GM21360 (cell line): ENCODE measurements around the gene SLITRK1.

Experiments used
- ATAC-seq: cut with Tn5 transposase; IDR thresholded peaks from one replicate; pipeline ENCODE4 v1.9.1; 2021; ENCODE audit warnings: mild to moderate bottlenecking, moderate library complexity; ENCODE audit not compliant: unreplicated experiment

Gene SLITRK1, protein sequence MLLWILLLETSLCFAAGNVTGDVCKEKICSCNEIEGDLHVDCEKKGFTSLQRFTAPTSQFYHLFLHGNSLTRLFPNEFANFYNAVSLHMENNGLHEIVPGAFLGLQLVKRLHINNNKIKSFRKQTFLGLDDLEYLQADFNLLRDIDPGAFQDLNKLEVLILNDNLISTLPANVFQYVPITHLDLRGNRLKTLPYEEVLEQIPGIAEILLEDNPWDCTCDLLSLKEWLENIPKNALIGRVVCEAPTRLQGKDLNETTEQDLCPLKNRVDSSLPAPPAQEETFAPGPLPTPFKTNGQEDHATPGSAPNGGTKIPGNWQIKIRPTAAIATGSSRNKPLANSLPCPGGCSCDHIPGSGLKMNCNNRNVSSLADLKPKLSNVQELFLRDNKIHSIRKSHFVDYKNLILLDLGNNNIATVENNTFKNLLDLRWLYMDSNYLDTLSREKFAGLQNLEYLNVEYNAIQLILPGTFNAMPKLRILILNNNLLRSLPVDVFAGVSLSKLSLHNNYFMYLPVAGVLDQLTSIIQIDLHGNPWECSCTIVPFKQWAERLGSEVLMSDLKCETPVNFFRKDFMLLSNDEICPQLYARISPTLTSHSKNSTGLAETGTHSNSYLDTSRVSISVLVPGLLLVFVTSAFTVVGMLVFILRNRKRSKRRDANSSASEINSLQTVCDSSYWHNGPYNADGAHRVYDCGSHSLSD

DNA sequence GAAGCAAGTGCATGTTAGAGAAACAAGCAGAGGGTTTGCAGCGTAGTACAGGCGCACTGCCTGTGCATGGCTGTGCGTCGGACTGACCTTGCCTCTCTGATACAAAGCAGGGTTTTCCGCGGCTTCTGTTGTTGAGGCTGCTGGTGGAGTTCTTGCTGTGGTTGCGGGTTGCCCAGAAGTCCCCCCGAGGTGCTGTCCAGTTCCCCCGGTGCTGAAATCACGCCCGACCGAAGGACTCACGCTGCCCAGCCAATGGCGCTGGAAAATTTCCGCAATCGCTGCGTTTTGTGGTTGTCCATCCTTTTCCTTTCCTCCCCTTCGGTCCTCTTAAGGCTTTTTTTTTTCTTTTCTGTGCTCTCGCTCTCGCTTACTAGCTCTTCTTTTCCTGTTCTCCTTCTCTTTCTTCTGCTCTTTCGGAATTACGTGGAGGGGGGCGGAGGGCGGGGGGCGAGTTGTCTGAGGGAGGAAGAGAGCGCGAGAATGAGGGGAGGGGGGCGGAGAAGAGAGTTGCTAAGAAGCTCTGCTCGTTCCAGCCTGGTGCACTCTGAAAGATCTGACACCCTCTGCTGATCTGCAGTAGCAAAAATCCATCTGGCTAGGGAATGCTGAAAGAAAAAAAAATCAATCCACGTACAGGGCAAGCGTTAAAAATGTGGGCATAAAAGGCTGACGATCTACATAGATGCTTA is at the start of gene SLITRK1:
Gene SLITRK1, minus strand, starts transcription at position 558 of the 689 bp plus-strand sequence. CDS start 967 bp downstream, outside the sequence.
- no peak for ATAC-seq

DNA sequence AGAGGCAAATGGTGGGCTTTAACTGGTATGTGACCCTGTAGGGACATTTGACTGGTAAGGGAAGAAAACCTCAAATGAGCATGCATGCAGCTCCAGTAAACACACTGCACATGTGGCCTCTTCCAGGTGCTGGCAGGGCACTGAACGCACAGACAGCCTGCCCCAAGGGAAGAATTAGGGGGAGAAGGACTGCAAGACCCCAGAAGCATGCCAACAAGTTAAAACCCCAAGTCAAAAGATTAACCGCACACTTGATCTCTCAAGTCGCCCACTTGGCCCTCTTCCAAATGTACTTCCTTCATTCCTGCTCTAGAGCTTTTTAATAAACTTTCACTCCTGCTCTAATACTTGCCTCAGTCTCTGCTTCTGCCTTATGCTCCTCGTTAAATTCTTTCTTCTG is 46.9 kb upstream of the SLITRK1 start:
- ATAC-seq = no peak

DNA sequence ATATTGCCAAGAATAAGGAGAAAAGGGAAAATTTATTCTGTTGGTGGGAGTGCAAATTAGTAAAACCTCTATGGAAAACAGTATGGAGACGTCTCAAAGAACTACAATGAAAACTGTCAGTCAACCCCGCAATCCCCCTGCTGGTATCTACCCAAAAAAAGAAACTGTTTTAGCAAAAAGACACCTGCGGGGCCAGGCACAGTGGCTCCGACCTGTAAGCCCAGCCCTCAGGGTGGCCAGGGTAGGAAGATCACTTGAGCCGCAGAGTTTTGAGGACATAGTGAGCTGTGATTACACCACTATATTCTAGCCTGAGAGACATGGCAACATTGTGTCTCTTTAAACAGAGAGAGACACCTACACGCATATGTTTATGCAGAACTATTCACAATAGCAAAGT is 37.5 kb upstream of the SLITRK1 start:
- no peak for ATAC-seq

DNA sequence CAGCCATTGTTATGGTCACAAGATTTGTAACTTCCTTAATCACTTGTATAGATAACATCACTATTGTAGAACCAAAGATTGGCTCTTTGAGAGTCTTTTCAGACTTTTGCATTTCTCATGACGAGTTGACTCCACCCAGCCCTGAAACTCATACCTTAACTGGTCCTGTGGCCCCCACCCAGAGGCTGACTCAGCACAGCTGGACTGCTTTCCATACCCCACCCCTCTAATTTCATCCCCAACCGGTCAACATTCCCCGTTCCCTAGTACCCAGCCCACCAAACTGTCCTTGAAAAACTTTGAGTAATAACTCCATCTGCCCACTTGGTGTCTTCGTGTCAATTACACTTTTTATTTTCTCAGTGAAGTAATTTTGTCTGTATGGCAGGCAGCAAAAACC is 32.1 kb upstream of the SLITRK1 start:
- no peak for ATAC-seq

DNA sequence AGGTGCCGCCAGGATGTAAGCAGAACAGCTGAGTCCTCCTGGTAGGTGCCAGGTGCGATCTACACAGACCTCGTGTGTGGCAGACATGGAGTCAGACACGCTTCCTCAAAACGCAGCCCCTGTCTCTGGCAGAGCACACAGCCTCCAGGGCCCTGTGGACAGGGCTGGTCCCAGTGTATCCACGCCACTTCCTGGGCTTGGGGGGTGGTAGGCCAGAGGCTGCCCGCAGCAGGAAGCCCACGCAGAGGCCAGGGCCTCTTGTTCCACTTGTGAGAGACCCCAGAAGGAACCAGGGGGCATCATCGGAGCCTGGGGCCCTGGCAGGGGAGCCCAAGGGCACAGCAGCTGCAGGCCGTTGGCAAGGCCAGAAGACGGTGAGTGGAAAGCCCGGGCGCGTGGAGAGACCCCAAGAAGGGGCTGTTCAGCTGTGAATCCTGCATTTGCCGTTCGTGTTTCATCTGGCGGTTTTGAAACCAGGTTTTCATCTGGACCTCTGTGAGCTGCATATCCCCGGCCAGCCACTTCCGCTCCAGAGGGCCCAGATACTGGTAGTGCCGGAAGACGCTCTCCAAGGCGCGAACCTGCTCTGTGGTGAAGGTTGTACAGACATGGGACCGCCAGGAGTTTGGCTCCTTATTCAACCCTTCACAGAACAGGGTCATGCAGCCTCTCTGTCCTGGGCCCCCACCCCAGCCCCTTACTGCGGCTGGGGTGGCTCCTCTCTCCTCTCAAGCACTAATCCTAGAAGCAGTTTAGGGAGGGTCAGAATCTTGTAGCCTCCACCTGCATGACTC is 25.1 kb upstream of the SLITRK1 start:
- ATAC-seq = no peak

DNA sequence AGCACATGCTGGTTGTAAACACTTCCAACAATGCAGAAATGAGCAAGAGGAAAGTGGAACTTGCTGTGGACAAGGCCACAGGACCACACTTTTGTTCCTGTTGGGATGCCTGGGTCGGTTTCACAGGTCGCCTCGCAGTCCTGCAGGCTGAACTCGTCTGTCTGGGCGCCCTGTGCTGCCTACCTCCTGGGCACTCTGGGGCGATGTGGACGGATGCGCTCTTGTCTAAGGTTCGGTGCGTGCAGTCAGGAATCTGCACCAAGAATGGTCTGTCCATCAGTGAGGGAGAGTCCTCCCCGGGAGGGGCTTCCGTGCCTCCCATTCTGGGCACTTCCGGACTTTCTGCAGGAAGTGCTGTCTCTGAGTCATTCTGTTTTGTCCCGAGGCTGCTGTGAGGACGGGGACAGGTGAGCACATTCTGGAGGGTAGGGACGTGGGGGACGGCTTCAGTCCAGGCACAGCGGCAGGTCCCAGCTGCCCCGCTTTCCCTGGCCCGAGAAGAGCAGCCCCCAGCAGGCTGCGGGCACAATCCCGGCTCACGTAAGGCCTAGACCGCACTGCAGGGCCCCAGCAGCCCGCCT is 24.1 kb upstream of the SLITRK1 start:
- no peak for ATAC-seq

DNA sequence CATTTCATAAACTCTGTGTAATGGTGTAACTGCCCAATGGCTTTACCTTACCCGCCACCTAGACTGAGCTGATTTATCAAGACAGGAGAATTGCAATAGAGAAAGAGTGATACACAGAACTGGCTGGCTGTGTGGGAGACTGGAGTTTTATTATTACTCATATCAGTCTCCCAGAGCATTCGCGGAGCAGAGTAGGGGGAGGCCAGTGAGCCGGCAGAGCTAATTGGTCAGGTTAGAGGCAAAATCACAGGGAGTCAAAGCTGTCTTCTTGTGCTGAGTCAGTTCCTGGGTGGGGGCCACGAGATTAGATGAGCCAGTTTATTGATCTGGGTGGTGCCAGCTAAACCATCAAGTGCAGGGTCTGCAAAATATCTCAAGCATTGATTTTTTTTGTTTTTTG is 23.4 kb upstream of the SLITRK1 start:
- no peak for ATAC-seq

DNA sequence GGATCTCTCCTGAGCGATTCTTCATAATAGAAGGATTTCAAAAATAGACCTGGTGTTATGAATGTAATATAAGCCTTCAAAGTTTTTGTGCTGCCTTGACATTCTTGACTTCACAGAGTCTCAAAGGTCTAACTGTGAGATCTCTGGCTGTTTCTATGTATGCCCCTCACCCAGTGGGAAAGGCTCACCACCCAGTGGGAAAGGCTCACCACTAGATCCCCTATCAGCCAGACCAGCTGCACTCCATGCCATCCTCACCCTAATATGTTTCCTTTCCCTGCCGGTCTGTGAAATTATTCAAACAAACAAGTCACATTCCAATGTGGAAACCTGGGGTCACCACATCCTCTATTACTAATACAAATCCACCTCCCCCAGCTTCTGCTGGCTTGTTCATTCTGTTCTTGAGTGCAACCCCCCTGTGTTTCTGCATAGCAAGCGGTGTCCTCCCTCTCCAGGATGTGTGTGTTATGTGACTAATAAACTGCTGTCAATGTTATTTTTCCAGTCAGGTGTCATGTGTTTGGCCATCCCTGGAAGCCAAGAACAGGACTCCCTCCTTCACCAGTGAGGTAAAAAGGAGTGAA is 13.8 kb upstream of the SLITRK1 start:
- ATAC-seq = no peak

DNA sequence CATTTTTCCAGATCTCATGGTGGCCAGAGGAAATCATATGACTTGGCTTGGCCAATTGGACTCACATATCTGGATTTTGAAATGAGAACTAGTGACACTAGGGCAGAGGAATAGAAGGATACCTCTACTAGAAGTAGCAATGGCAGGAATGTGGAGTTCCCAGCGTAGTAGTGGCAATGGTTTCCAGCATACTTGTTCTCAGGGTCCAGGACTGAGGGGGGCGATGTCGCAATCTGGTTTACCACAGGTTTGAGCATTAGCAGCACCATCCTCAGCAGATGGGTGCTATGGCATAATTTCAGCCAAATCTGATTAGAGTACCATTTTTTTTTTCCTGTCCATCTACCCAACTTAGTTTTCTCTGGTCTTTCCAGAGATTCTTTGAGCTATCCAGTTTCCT is 8.1 kb upstream of the SLITRK1 start:
- no peak for ATAC-seq

DNA sequence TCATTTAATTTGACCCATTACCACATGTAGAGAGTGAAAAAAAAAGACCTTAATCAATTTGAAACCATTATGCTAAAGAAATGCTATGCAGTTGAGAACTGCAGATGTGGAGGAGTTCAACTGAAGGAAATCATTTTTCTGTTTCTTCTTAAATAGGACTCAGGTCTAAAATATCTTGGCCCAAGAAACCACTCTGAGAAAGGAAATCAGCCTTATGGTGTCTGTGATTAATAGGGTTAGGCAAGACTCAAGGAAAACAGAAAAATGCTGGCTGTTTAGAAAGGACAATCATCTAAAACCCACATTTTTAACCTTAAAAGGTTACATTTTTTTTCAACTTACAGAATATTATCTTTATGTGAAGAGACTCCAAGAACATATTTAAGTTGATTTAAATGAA is 1.9 kb upstream of the SLITRK1 start:
- ATAC-seq = no peak

DNA sequence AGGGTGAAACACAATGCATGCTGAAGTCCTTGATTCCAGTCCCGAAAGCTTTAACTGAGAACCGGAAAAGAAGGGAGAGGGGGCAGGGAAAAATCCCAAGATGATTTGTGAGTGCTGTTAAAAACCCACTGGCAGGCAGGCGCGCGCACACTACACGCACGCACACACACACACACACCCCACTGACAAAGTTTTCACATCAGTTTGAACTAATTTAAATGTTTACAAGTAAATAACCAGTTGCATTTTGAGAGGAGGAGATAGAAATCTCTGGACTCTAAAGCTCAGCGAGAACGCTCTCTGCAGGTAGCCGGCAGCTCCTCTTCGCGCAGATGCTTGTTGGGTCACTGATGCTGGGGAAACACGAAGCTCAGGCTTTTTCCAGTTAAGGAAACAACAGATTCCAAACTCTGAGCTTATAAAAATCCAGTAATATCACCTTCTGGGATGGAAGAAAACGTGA is 818 bp upstream of the SLITRK1 start:
- ATAC-seq = no peak

DNA sequence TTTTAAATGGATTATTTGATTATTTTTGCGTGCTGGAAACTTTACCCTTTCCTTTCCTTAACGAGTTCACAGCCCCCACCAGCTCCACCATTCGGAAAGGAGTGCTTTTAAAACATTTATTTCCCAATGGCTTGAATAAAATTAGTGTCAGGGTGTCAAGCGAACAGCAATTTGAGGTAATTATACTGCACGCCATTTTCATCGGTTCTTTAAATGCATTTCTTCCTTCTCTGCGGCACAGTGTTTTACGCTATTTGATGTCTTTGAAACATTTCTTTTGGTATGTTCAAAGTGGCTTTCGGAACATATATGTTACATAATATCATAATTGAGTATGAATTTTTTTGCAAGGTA is 309 bp upstream of the SLITRK1 start:
- ATAC-seq = no peak

DNA sequence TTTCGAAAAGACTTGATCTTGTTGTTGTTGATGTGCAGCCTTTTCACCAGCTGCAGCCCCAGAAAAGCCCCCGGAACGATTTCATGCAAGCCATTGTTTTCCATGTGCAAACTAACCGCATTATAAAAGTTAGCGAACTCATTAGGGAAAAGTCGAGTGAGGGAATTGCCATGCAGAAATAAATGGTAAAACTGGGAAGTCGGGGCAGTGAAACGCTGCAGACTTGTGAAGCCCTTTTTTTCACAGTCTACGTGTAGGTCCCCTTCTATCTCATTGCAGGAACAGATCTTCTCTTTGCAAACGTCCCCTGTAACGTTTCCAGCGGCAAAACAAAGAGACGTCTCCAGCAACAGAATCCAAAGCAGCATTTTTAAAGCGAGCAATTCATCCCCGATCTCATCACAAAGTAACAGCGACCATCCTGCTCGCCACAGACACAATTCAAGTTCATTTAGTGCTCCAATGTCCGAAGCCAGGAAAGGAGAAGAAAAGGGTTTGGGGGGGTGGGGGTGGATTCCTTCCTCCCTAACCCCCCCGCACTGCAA is 1.1 kb downstream of the SLITRK1 start:
- no peak for ATAC-seq

DNA sequence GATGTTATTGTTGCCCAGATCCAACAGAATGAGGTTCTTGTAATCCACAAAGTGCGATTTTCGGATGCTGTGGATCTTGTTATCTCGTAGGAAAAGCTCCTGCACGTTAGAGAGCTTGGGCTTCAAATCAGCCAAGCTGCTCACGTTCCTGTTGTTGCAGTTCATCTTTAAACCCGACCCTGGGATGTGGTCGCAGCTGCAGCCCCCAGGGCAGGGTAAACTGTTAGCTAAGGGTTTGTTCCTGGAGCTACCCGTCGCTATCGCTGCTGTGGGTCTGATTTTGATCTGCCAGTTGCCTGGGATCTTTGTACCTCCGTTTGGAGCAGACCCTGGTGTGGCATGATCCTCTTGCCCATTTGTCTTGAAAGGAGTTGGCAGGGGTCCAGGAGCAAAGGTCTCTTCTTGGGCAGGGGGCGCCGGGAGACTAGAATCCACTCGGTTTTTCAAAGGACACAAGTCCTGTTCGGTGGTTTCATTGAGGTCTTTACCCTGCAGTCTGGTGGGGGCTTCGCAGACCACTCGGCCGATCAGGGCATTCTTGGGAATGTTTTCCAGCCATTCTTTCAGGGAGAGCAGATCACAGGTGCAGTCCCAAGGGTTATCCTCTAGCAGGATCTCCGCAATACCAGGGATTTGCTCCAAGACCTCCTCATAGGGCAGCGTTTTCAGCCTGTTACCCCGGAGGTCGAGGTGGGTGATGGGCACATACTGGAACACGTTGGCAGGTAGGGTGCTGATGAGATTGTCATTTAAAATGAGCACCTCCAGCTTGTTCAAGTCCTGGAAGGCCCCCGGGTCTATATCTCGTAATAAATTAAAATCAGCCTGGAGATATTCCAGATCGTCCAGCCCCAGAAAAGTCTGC is 1.8 kb downstream of the SLITRK1 start:
- no peak for ATAC-seq

DNA sequence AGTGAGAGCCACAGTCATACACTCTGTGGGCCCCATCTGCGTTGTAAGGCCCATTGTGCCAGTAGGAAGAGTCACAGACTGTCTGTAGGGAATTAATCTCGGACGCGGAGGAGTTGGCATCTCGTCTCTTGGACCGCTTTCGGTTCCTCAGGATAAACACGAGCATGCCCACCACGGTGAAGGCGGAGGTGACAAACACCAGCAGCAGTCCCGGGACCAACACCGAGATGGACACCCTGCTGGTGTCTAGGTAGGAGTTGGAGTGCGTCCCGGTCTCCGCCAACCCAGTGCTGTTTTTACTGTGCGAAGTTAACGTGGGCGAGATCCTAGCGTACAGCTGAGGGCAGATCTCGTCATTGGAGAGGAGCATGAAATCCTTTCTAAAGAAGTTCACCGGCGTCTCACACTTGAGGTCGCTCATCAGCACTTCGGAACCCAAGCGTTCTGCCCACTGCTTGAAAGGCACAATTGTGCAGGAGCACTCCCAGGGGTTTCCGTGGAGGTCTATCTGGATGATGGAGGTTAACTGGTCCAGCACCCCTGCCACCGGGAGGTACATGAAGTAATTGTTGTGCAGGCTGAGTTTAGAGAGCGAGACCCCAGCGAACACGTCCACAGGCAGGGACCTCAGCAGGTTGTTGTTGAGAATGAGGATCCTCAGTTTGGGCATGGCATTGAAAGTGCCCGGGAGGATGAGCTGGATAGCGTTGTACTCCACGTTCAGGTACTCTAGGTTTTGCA is 2.7 kb downstream of the SLITRK1 start:
- no peak for ATAC-seq

DNA sequence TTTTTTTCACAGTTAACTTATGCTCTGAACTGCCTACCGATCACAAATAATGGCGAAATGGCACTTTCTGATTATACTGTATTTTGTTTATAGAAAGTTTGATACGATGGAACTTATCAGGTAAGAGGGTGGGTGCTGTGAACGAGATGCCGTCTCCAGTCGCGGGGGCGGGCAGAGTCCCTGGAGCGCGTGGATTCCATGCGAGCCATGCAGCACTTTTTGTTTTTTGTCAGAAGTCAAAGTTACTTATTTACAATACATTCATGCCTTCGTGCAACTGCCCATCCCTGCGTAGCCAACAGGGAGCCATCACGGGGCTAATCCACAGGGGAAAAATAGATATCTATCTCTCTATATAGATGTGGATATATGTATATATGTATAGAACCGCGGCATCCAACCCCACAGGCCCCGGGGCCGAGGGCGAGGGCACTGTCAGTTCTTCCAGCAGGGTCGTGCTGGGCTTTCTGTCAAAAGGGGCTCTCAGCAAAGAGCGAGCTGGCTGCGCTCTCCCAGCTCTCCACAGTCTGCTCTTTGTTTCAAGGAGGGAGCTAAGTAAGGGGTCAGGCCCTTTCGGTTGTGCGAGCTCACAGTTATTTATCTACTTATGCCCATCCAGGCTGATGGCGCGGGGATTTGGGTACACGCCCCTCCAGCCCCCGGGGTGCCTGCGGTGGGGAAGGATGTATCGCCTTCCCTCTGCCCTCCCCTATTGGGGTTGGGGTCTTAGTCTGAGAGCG is 3.4 kb downstream of the SLITRK1 start:
- ATAC-seq = no peak

DNA sequence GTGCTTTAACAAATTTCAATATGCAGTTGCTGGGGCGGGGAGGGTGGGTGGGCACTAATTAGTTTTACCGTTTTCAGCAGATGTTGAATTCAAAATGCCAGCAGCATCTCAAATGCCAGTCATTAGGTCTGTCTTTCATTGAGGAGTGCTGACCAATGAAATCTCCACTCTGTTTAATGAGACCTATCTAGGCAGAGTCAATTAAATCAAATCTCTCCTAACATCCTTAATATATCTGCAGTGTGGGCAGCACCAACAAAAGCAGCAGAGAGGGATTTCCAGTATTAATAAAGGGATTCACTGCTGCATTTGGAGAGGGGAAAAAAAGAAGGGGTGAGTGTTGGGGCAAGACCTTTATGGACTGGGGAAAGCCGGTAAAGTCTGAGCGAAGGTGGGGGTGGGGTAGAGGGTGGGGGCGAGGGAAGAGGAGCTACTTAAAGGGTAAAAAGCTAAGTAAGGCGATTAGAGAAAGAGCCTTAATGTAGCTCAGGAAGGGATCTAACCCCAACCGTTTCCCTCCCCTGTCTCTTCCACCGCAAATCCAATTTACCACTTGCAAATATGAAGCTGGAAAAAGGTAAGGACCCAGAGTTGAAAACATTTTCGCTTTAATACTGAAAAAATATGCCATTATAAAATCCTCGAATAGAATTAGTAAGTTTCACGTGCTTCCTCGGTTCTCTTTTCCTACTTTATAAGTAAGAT is 4.5 kb downstream of the SLITRK1 start:
- ATAC-seq = no peak
